Panc1 (cell line): Measurements from ENCODE around the gene NT5DC2. TPM values are rescaled to one million over a fixed set of nuclear protein-coding genes. Genes with fewer than 3 reads are reported as not detected.

ENCODE experiments used
- ATAC-seq: fragments of 200-7000 bp; cut with Tn5 transposase; 2 replicates; pipeline ENCODE4 v1.9.1; 2020; ENCODE audit warnings: mild to moderate bottlenecking, moderate library complexity
- BruUV-seq: library from RNA; stranded (reverse); fragments of 400-500 nt; replicated peaks from 2 replicates; lab custom pipeline; 2021; lab: Mats Ljungman, UMichigan
- CTCF ChIA-PET: fragments of 300-600 bp; sonication (Branson Sonifier 250); formaldehyde crosslinking; loops from one replicate; lab custom pipeline; 2022; ENCODE audit warnings: antibody characterized with exemption; lab: Charles Lee
- POLR2A ChIA-PET: fragments of 300-600 bp; sonication (Branson Sonifier 250); formaldehyde crosslinking; loops from one replicate; lab custom pipeline; 2022; ENCODE audit warnings: antibody characterized with exemption; lab: Charles Lee
- DNase-seq: peaks from one replicate; pipeline ENCODE4 v3.0.0-alpha.2; 2010; ENCODE audit warnings: low read depth, low spot score
- H3K27ac ChIP-seq: 2 replicates; pipeline ENCODE4 v1.5.1; 2011; ENCODE audit warnings: mild to moderate bottlenecking, low read length, inconsistent platforms
- H3K27me3 ChIP-seq: fragments of 200-500 bp; sonication (Bioruptor generic); 2 replicates; pipeline ENCODE4 v1.6.0; 2014; ENCODE audit warnings: low read length, inconsistent platforms; ENCODE audit not compliant: control insufficient read depth, insufficient read depth
- H3K36me3 ChIP-seq: fragments of 200-500 bp; sonication (Bioruptor generic); 2 replicates; pipeline ENCODE4 v1.5.1; 2014; ENCODE audit warnings: inconsistent platforms, mild to moderate bottlenecking, low read length, moderate library complexity; ENCODE audit not compliant: control insufficient read depth, insufficient read depth
- H3K4me1 ChIP-seq: 2 replicates; pipeline ENCODE4 v1.5.1; 2011; ENCODE audit warnings: inconsistent platforms, mild to moderate bottlenecking, low read length, moderate library complexity; ENCODE audit not compliant: control insufficient read depth, insufficient read depth
- H3K4me3 ChIP-seq, 2 experiments: 2 replicates each; pipeline ENCODE4 v1.5.1; 2011 to 2012; ENCODE audit warnings: low read depth in 2 of 2, low read length in 2 of 2, mild to moderate bottlenecking in 2 of 2, inconsistent platforms in 1 of 2, moderate library complexity in 1 of 2
- H3K9me3 ChIP-seq: fragments of 200-500 bp; sonication (Bioruptor generic); 2 replicates; pipeline ENCODE4 v1.5.1; 2014; ENCODE audit warnings: low read depth, mild to moderate bottlenecking, inconsistent platforms, low read length, moderate library complexity; ENCODE audit not compliant: control insufficient read depth, insufficient read depth
- POLR2AphosphoS5 ChIP-seq: IDR thresholded peaks from 2 replicates; pipeline ENCODE4 v1.6.1; 2012; ENCODE audit warnings: mild to moderate bottlenecking, low read depth, low read length, moderate library complexity
- SIN3A ChIP-seq: IDR thresholded peaks from 2 replicates; pipeline ENCODE4 v1.6.1; 2012; ENCODE audit warnings: low read depth, mild to moderate bottlenecking, low read length, moderate library complexity, borderline replicate concordance; ENCODE audit not compliant: insufficient read depth
- TCF7L2 ChIP-seq: IDR thresholded peaks from 2 replicates; pipeline ENCODE4 v1.6.1; 2011; ENCODE audit warnings: mild to moderate bottlenecking, low read depth, low read length, inconsistent platforms
- in situ Hi-C: cut with HindIII; loops from 2 replicates; pipeline ENCODE4 v1.10.0; 2016; ENCODE audit warnings: low sequenced_read_pairs, low pct_unique_long_range_greater_than_20kb
- intact Hi-C: fragments of 100-400 bp; cut with micrococcal nuclease; formaldehyde crosslinking; loops from one replicate; pipeline ENCODE4 v1.10.0; 2022; ENCODE audit not compliant: unreplicated experiment
- total RNA-seq: library from RNA; stranded (reverse); gene quantifications from one replicate; pipeline ENCODE4 v1.2.1, GENCODE V29; 2021; ENCODE audit not compliant: unreplicated experiment
- TF ChIP-seq, protein P1 (sequence below): fragments of 450-650 bp; IDR thresholded peaks from 2 replicates; pipeline ENCODE4 v1.5.1; 2017; ENCODE audit warnings: mild to moderate bottlenecking
- TF ChIP-seq, protein P2 (sequence below), 2 experiments: IDR thresholded peaks; 2 replicates each; pipeline ENCODE4 v1.6.1; 2011 to 2012; ENCODE audit warnings: low read depth in 2 of 2, control low read depth in 1 of 2, low read length in 1 of 2, mild to moderate bottlenecking in 1 of 2, moderate library complexity in 1 of 2; ENCODE audit not compliant: insufficient read depth in 1 of 2

NT5DC2 gene
- total RNA-seq, 1 experiment from 2014 or later: 137 TPM

DNA sequence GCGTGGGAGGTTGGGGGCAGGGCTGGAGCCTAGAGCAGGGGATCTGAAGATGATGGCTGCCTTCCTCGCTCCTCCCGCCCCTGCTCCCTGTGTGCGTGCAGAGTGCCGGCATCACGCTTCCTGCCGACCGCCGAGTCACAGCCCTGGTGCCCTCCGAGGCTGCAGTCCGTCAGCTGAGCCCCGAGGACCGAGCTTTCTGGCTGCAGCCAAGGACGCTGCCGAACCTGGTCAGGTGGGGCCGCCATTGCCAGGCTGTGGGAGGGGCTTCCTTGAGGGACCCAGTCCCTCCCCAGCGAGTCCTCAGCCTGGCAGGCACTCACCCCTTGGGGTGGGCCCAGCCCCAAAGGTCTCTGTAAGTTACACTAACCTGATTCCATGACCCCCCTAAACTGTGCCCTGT lies 20.9 kb downstream of the NT5DC2 start:
- intact Hi-C loops: no loop called here
- POLR2A ChIA-PET: no interaction called here
- CTCF ChIA-PET: no interaction called here
- Histone ChIP-seq H3K27me3 (no peaks in the 10 kb centered on the region), H3K9me3 (no peaks in the 10 kb centered on the region), H3K36me3 (no peaks in the 10 kb centered on the region), H3K4me3 (no peak overlapping the region), H3K4me1 (no peaks in the 10 kb centered on the region), H3K27ac (no peak overlapping the region)
- no TSS peak for BruUV-seq
- ATAC-seq (no peak), DNase-seq (no peak)
- TF ChIP-seq TCF7L2 (no peak), POLR2AphosphoS5 (no peak), SIN3A (no peak)
- TF ChIP-seq, protein P1, sequence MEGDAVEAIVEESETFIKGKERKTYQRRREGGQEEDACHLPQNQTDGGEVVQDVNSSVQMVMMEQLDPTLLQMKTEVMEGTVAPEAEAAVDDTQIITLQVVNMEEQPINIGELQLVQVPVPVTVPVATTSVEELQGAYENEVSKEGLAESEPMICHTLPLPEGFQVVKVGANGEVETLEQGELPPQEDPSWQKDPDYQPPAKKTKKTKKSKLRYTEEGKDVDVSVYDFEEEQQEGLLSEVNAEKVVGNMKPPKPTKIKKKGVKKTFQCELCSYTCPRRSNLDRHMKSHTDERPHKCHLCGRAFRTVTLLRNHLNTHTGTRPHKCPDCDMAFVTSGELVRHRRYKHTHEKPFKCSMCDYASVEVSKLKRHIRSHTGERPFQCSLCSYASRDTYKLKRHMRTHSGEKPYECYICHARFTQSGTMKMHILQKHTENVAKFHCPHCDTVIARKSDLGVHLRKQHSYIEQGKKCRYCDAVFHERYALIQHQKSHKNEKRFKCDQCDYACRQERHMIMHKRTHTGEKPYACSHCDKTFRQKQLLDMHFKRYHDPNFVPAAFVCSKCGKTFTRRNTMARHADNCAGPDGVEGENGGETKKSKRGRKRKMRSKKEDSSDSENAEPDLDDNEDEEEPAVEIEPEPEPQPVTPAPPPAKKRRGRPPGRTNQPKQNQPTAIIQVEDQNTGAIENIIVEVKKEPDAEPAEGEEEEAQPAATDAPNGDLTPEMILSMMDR: no peak
- TF ChIP-seq, protein P2, sequence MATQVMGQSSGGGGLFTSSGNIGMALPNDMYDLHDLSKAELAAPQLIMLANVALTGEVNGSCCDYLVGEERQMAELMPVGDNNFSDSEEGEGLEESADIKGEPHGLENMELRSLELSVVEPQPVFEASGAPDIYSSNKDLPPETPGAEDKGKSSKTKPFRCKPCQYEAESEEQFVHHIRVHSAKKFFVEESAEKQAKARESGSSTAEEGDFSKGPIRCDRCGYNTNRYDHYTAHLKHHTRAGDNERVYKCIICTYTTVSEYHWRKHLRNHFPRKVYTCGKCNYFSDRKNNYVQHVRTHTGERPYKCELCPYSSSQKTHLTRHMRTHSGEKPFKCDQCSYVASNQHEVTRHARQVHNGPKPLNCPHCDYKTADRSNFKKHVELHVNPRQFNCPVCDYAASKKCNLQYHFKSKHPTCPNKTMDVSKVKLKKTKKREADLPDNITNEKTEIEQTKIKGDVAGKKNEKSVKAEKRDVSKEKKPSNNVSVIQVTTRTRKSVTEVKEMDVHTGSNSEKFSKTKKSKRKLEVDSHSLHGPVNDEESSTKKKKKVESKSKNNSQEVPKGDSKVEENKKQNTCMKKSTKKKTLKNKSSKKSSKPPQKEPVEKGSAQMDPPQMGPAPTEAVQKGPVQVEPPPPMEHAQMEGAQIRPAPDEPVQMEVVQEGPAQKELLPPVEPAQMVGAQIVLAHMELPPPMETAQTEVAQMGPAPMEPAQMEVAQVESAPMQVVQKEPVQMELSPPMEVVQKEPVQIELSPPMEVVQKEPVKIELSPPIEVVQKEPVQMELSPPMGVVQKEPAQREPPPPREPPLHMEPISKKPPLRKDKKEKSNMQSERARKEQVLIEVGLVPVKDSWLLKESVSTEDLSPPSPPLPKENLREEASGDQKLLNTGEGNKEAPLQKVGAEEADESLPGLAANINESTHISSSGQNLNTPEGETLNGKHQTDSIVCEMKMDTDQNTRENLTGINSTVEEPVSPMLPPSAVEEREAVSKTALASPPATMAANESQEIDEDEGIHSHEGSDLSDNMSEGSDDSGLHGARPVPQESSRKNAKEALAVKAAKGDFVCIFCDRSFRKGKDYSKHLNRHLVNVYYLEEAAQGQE (IDR thresholded peaks at IDR 0.05; ENCODE audit: insufficient read depth in 1 of 2, low read depth in 2 of 2, low read length in 1 of 2): no peak
- in situ Hi-C loops: no loop called here

DNA sequence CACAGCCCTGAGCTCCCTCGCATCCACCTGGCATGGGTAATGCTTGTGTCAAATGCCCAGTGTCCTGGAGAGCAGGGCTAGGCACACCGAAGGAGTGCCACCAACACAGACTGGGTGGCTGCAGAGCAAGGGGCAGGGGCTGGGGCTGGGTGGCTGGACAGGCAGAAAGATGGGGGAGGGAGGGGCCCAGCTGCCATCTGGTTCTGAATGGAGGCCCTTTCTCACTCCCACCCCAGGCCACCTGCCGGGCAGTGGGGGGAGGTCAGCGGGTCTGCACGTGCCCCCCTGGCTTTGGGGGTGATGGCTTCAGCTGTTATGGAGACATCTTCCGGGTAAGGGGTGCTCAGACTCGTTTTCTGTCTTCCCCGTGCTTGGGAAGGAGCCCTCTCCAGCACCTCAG lies 21.6 kb downstream of the NT5DC2 start:
- Histone ChIP-seq H3K36me3 (no peaks in the 10 kb centered on the region), H3K4me3 (no peak overlapping the region), H3K27ac (no peak overlapping the region), H3K9me3 (no peaks in the 10 kb centered on the region), H3K4me1 (no peaks in the 10 kb centered on the region), H3K27me3 (no peaks in the 10 kb centered on the region)
- ChIA-PET POLR2A (interaction anchor here (0.7 kb wide), 1 partner anchor 15 kb away, joined by 6 read pairs; no protein-coding TSS in a partner anchor), CTCF (no interaction called here)
- no peak for TF ChIP-seq TCF7L2
- TF ChIP-seq, protein P2 (IDR thresholded peaks at IDR 0.05; ENCODE audit: insufficient read depth in 1 of 2, low read depth in 2 of 2, low read length in 1 of 2): no peak
- no peak for TF ChIP-seq POLR2AphosphoS5
- TF ChIP-seq, protein P1: no peak
- no peak for TF ChIP-seq SIN3A
- in situ Hi-C loops: no loop called here
- no TSS peak for BruUV-seq
- intact Hi-C loops: no loop called here
- ATAC-seq (no peak), DNase-seq (no peak)
